Karpas-422 (cell line): Measurements from ENCODE around the gene ISLR2. TPM values are rescaled to one million over a fixed set of nuclear protein-coding genes. Genes with fewer than 3 reads are reported as not detected.

ENCODE experiments used
- DNase-seq: peaks from one replicate; pipeline ENCODE4 v3.0.0-alpha.2; 2015
- H2AFZ ChIP-seq: fragments of 200-600 bp; sonication (generic); 2 replicates; pipeline ENCODE4 v1.6.1; 2014; ENCODE audit warnings: antibody characterized with exemption, low read length, mixed read lengths
- H3K27ac ChIP-seq: fragments of 200-600 bp; sonication (generic); 2 replicates; pipeline ENCODE4 v1.5.1; 2014; ENCODE audit warnings: mild to moderate bottlenecking, low read length, moderate library complexity
- H3K27me3 ChIP-seq: fragments of 200-600 bp; sonication (generic); 2 replicates; pipeline ENCODE4 v1.6.1; 2014; ENCODE audit warnings: low read length, mixed read lengths
- H3K36me3 ChIP-seq: fragments of 200-600 bp; sonication (generic); 2 replicates; pipeline ENCODE4 v1.6.1; 2014; ENCODE audit warnings: low read length, mixed read lengths; ENCODE audit not compliant: insufficient read depth
- H3K4me1 ChIP-seq: fragments of 200-600 bp; sonication (generic); 2 replicates; pipeline ENCODE4 v1.6.1; 2014; ENCODE audit warnings: mild to moderate bottlenecking, low read length, mixed read lengths
- H3K4me2 ChIP-seq: fragments of 200-600 bp; sonication (generic); 2 replicates; pipeline ENCODE4 v1.6.1; 2014; ENCODE audit warnings: low read length, low read depth, mild to moderate bottlenecking; ENCODE audit not compliant: poor library complexity, severe bottlenecking
- H3K4me3 ChIP-seq: fragments of 200-600 bp; sonication (generic); 2 replicates; pipeline ENCODE4 v1.5.1; 2014; ENCODE audit warnings: mild to moderate bottlenecking, antibody characterized with exemption, low read length, mixed read lengths
- H3K79me2 ChIP-seq: fragments of 200-600 bp; sonication (generic); 2 replicates; pipeline ENCODE4 v1.6.1; 2014; ENCODE audit warnings: mild to moderate bottlenecking, low read length, mixed read lengths
- H3K9ac ChIP-seq: fragments of 200-600 bp; sonication (generic); 2 replicates; pipeline ENCODE4 v1.6.0; 2014; ENCODE audit warnings: low read length
- H3K9me2 ChIP-seq: fragments of 200-600 bp; sonication (generic), shearing (Covaris generic); replicated peaks from 2 replicates; pipeline ENCODE4 v1.6.0; 2014; ENCODE audit warnings: mild to moderate bottlenecking, low read length, moderate library complexity; ENCODE audit not compliant: insufficient read depth
- H3K9me3 ChIP-seq: fragments of 300-700, 200-600 bp; sonication (generic); 2 replicates; pipeline ENCODE4 v1.6.1; 2014; ENCODE audit warnings: low read length, mixed read lengths
- H4K20me1 ChIP-seq: fragments of 200-600 bp; sonication (generic); 2 replicates; pipeline ENCODE4 v1.6.1; 2014; ENCODE audit warnings: mild to moderate bottlenecking, antibody characterized with exemption, low read length, low read depth; ENCODE audit not compliant: insufficient read depth
- small RNA-seq: library from RNA; depleted of rRNA; stranded (forward); fragments of <200 nt; gene quantifications from one replicate; pipeline ENCODE3, GENCODE V24; 2014
- total RNA-seq: library from RNA; depleted of rRNA; stranded (reverse); fragments of >200 nt; shearing (Covaris generic); gene quantifications from 2 replicates; pipeline ENCODE4 v1.2.3, GENCODE V29; 2014; ENCODE audit warnings: low replicate concordance; rRNA removed

ISLR2 gene
- total RNA-seq, 1 experiment from 2014 or later = not detected

GRCh38 chr15:74185710-74186348, 55.4 kb downstream of the ISLR2 start:
- H3K4me3 ChIP-seq = no peak overlapping the region
- H2AFZ ChIP-seq = no peak overlapping the region
- DNase-seq = no peak
- no peak overlapping the region for H3K4me2 ChIP-seq
- H3K27ac ChIP-seq = no peak overlapping the region
- H3K79me2 ChIP-seq = no peaks in the 10 kb centered on the region
- no peak overlapping the region for H3K9ac ChIP-seq
- no peaks in the 10 kb centered on the region for H3K36me3 ChIP-seq
- H3K9me3 ChIP-seq = no peaks in the 10 kb centered on the region
- H4K20me1 ChIP-seq = no peaks in the 10 kb centered on the region
- no peaks in the 10 kb centered on the region for H3K27me3 ChIP-seq
- no peaks in the 10 kb centered on the region for H3K4me1 ChIP-seq
- no peaks in the 10 kb centered on the region for H3K9me2 ChIP-seq

Small RNAs within 50 kb of the gene (small RNA-seq; reads per million reads assigned to genes)
- gene RF00017 = not detected

Other genes starting within 250 kb of the ISLR2 start
- gene LOXL1, start 204.1 kb upstream of the ISLR2 start, total RNA-seq = not detected in 2 replicates
- 2.3 and 5.4 TPM in 2 replicates for gene STOML1, start 138.3 kb upstream of the ISLR2 start, total RNA-seq
- 15.4 and 21.5 TPM in 2 replicates for gene PML, start 135.9 kb upstream of the ISLR2 start, total RNA-seq
- gene GOLGA6A, start 48.0 kb upstream of the ISLR2 start, total RNA-seq = not detected in 2 replicates
- not detected in 2 replicates for gene ISLR, start 43.1 kb downstream of the ISLR2 start, total RNA-seq
- gene STRA6, start 72.2 kb downstream of the ISLR2 start, total RNA-seq = 0.18 TPM in 1 of 2 replicates, not detected in the other
- not detected in 2 replicates for gene CCDC33, start 105.7 kb downstream of the ISLR2 start, total RNA-seq
- gene CYP11A1, start 237.1 kb downstream of the ISLR2 start, total RNA-seq = not detected in 2 replicates